ENCODE measurements around the gene TRIM52.

DNA sequence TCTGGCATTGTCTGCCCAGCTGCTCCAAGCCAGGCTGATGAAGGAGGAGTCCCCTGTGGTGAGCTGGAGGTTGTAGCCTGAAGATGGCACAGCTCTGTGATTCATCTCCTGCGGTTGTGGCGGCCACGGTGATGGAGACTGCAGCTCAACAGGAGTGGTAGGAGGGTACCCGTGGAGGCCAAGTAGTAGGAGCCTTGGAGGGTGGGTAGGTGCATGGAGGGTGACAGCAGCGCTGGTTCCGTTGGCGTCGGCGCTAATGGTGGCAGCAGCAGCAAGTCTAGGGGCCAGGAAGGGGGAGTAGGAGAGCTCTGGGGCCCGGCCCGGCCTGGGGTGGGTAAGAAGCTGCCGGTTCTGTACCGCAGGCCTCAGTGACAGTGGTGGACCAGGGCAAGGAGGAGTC, 22.4 kb upstream of the TRIM52 start:
- TF ChIP-seq POLR2A (IDR thresholded peaks at IDR 0.05; ENCODE audit: borderline replicate concordance, extremely low read depth, insufficient read depth, insufficient read length) (no peak), POLR2AphosphoS5 (IDR thresholded peaks at IDR 0.05; ENCODE audit: low read depth, low read length) (no peak), YY1 (IDR thresholded peaks at IDR 0.05; ENCODE audit: extremely low read depth, insufficient replicate concordance, low read depth, low read length) (no peak)
- TF ChIP-seq, protein P1, sequence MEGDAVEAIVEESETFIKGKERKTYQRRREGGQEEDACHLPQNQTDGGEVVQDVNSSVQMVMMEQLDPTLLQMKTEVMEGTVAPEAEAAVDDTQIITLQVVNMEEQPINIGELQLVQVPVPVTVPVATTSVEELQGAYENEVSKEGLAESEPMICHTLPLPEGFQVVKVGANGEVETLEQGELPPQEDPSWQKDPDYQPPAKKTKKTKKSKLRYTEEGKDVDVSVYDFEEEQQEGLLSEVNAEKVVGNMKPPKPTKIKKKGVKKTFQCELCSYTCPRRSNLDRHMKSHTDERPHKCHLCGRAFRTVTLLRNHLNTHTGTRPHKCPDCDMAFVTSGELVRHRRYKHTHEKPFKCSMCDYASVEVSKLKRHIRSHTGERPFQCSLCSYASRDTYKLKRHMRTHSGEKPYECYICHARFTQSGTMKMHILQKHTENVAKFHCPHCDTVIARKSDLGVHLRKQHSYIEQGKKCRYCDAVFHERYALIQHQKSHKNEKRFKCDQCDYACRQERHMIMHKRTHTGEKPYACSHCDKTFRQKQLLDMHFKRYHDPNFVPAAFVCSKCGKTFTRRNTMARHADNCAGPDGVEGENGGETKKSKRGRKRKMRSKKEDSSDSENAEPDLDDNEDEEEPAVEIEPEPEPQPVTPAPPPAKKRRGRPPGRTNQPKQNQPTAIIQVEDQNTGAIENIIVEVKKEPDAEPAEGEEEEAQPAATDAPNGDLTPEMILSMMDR (IDR thresholded peaks at IDR 0.05 in 2 of 3, conservative IDR thresholded peaks at IDR 0.05 in 1 of 3; ENCODE audit: borderline replicate concordance in 1 of 3, insufficient read depth in 1 of 3, low read depth in 2 of 3, low read length in 2 of 3), result no peak
